Cerebellar nuclear complex (tissue), 1 donor: Measurements from ENCODE around the gene CRADD.
"Not testable (repeated sequence)": the region's sequence is repeated elsewhere in the genome, so short reads cannot be mapped to it uniquely, and the experiment has no call there.

Experiments
- DNase-seq, 2 experiments: peaks; one replicate each; lab custom pipeline; 2025; lab: John Stamatoyannopoulos, UW

Gene CRADD

GRCh38 chr12:93901739-93902138 lies 224.6 kb downstream of the CRADD start:
- DNase-seq, result no peak

DNA sequence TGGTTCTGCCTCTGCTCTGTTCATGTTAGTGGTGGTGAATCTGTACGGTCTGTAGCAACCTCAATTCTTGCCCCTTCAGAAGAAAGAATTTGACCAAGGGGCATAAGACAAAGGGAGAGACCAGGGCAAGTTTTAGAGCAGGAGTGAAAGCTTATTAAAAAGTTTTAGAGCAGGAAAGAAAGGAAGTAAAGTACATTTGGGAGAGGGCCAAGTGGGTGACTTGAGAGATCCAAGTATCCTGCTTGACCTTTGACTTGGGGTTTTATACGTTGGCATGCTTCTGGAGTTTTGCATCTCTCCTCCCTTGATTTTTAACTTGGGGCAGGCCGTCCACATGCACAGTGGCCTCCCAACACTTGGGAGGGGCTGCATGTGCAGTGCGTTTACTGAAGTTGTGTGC lies 225.0 kb downstream of the CRADD start:
- DNase-seq, result no peak

DNA sequence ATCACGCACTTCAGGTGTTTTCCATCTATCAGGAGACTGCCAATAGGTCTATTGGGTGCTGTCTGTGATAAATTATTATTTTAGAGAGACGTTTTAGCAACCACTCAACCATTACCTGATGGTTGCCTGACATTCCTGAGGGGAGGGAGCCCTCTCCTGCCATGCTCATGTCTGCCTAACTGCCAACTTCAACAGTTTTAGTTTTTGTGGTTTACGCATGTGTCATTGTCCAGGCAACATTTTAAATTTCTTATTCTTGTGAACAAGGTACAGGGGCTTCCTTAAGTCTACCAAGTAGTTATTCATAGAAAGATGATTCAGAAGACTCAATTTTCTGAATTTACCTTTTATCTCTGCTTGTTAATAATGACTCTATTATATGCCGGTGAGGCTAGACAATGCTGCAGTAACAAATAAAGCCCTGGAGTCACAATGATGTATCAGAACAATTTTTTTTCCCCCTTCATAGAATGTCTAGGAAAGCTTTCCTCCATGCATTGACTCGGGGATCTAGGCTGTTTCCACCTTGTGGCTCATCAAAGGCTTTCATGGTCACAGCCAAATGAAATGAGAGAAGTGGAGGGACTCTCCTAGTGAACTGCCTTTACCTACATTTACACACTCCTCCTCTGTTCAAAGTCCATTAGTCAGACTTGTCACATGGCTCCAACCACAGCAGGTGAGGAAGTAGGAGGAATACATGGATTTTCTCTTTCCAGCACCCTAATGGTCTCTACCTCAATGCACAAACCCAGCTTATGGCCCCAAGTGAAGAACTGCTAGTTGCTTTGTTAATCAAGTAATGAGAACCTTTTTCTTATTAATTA lies 225.8 kb downstream of the CRADD start:
- DNase-seq, result no peak

DNA sequence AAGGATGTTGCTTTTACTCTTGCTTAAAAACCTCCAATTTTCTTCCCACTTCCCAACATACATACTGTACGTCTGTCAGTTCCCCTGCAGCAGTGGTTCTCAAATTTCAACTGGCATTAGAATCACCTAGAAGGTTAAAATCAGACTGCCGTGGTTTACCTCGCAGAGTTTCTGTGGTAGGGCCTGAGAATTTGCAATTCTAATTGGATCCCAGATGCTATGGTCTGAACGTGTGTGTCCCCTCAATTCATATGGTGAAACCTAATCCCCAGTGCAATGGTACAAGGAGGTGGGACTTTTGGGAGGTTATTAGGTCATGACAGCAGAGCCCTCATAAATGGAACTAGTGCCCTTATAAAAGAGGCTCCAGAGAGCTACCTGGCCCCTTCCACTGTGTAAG lies 226.9 kb downstream of the CRADD start:
- DNase-seq, result no peak

DNA sequence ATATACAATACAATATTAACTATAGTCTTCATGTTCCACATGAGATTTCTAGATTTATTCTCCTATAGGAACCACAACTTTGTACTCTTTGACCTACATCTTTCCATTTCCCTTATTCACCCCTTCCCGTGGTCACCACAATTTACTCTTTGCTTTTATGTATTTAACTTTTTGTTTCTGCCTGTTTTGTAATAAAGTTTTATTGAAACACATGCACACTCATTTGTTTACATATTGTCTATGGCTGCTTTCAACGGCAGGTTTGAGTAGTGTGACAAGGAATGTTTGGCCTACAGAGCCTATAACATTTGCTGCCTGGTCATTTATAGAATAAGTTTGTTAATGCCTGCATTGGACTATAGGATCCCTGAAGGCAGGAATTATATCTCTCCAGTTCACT lies 231.1 kb downstream of the CRADD start:
- DNase-seq, result no peak

GRCh38 chr12:93908846-93909567 lies 231.8 kb downstream of the CRADD start:
- DNase-seq, result no peak

DNA sequence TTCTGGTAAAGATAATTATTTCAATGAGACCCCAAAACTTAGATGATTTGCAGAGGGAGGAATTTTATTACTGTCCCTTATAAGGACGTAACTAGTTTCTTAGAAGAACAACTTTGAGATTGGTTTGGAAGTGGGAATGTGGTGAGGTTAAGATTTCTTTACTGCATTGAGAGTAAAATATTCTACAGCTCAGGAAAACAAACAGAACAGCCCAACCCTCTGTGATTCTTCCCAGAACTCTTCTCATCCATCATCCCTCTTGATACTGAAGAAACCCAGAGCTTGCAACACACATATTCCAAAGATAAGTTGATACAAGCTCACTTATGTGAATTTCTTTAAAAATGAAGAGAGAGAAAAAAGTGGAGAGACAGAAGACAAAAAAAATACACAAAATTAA lies 234.2 kb downstream of the CRADD start:
- no peak for DNase-seq

GRCh38 chr12:93912086-93912733 lies 235.0 kb downstream of the CRADD start:
- no peak for DNase-seq

DNA sequence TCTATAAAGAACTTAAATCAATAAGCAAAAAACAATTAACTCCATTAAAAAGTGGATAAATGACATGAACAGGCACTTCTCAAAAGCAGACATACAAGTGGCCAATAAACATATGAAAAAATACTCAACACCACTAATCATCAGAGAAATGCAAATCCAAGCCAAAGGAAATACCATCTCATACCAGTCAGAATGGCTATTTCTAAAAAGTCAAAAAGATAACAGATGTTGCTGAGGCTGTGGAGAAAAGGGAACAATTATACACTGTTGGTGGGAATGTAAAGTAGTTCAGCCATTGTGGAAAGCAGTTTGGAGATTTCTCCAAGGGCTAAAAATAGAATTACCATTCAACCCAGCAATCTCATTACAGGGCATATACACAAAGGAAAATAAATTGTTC lies 236.7 kb downstream of the CRADD start:
- DNase-seq, result no peak

- no peak for DNase-seq
Measured at GRCh38 chr12:93914281-93914680, 237.1 kb downstream of the CRADD start.

GRCh38 chr12:93915411-93915810 lies 238.2 kb downstream of the CRADD start:
- no peak for DNase-seq

DNA sequence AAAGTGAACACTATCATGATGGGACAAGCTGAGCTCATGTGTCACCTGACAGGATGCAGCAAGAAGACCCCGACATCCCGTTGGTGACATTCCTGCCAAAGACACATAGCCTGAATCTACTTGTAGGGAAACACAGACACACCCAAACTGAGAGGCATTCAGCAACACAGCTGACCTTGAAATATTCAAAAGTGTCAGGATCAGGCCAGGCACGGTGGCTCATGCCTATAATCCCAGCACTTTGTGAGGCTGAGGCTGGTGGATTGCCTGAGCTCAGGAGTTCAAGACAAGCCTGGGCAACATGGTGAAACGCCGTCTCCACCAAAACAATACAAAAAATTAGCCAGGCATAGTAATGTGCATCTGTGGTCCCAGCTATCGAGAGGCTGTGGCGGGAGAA lies 239.2 kb downstream of the CRADD start:
- no peak for DNase-seq

DNA sequence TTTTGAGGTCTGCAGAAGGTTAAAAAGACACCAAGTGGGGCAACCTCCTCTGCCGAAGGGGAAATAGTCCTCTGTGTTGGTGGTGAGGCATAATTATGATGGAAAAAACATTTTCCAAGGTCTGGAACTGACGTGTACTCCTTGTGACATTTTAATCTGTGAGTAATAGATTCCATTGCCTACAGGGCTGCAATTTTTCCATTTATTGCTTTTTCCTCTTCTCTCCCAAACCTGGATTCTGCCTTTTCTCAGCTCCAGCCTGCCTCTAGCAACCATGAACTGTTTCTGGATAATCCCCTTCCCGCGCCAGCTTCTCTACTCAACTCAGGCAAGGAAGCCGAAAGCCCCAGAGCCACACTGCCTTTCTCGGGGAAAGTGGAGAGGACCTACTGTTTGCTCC lies 241.1 kb downstream of the CRADD start:
- no peak for DNase-seq

GRCh38 chr12:93918900-93919299 lies 241.7 kb downstream of the CRADD start:
- DNase-seq, result no peak

DNA sequence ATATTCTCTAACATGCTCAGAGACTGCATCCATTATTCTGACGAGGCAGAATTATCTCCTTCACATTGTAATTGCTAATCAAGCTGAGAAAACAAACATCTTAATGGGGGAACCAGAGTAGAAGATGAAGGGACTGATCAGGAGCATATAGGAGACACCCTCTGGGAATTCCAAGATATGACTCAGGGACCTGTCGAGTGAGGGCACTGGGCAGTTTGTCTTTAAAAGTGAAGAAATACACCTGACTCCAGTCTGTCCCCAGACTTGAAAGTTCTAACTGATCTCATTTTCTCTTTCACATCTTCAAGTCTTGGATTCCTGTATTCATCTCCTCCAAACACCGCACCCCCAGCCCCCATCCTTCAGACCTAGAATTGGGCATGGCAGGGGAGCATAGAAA lies 244.3 kb downstream of the CRADD start:
- DNase-seq, result no peak

- DNase-seq, result no peak
Measured at GRCh38 chr12:93922583-93923006, 245.4 kb downstream of the CRADD start.

GRCh38 chr12:93924367-93924766 lies 247.2 kb downstream of the CRADD start:
- DNase-seq, result no peak

- no peak for DNase-seq
Measured at GRCh38 chr12:93925585-93926205, 248.5 kb downstream of the CRADD start.

DNA sequence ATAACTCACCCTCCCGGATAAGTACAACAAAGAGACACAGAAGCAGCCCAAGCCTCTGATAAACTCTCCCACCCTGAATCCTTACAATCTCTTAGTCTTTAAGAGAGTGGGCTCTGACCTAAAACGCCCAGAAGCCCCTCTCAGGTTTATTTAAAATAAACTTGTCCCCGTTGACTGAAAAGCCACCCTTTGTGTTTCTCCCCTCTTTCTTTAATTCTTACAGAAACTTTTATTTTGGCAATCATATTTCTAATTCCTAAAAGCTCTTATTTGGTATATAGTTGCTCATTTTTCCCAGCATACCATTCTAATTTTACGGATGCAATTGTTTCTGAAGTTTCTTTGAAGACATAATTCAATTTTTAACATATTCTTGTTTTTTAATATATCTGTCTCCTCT lies 249.1 kb downstream of the CRADD start:
- no peak for DNase-seq

- DNase-seq, result not testable (repeated sequence)
Measured at GRCh38 chr12:93929081-93929480, 251.9 kb downstream of the CRADD start.

DNA sequence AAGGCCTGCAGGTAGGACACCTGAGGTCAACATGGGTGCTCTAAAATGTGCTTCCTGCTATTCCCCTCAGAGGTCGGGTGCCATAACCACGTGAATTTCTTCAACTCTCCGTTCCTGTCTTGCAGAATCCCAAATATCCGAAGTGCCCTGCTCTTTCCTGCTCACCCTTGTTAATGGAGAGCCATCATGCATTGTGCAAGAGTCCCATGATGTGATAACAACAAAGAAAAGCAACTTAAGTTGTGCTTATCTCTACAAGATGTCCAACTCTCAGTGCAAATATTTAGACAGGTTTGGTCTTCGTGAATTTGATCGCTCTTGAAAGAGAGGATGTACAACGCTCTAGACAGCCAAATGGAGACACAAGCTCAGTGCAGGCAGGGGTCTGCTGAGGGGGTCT lies 260.6 kb downstream of the CRADD start:
- no peak for DNase-seq

DNA sequence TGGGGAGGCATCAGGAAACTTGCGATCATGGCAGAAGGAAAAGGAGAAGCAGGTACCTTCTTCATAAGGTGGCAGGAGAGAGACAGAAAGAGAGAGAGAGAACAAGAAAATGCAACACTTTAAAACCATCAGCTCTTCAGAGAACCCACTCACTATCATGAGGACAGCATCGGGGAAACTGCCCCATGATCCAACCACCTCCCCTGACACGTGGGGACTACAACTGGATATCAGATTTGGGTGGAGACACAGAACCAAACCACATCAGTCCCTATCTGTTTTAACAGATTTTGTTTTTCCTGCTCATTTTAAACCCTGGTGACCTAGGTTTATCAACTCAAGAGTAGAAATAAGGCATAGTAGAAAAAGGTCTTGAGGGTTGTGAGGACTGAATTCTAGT lies 261.1 kb downstream of the CRADD start:
- DNase-seq, result no peak

DNA sequence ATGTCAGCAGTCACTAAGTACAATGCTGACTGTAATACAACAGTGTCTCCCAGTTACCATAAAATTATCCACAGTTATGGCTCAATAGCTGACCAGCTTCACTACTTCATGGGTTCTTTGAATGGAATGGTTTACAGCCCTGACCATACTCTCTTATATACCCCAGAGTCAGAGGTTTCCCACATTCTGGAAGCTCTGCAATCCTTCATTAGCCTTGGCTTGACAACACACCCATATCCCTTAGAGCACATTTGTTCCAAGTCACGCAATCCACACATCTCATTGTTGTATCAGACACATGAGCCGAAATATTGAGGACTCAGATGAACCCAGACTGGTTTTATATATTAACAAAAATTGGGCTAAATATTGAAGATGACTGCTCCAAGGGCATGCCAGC lies 261.8 kb downstream of the CRADD start:
- no peak for DNase-seq
